Activated T-cell treated with anti-CD3 and anti-CD28 coated beads, Interleukin-2, amount 50 U/mL, for 48 hours (primary cell): ENCODE measurements around the gene CASP6.
"Not testable (repeated sequence)": the region's sequence is repeated elsewhere in the genome, so short reads cannot be mapped to it uniquely, and the experiment has no call there.

Experiments
- DNase-seq, 2 experiments: peaks; one replicate each; pipeline ENCODE4 v3.0.0-alpha.2; 2020

CASP6 gene

DNA sequence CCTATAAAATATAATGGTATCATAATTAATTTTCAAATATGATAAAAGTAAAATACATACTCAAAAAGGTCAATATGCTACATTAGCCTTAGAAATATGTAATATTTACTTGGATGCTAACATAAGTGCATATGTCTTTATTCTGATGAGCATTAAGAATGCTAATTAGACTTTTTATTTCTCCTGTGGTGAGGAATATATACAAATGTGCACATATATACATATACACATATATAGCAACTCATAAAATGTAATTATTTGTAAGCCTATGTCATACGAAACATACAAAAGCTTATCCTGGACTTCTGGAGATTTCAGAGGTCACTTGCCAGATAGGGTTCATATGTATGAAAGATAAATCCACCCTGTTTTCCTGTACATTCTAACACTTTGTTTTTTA, 15.5 kb upstream of the CASP6 start:
- DNase-seq, result no peak

DNA sequence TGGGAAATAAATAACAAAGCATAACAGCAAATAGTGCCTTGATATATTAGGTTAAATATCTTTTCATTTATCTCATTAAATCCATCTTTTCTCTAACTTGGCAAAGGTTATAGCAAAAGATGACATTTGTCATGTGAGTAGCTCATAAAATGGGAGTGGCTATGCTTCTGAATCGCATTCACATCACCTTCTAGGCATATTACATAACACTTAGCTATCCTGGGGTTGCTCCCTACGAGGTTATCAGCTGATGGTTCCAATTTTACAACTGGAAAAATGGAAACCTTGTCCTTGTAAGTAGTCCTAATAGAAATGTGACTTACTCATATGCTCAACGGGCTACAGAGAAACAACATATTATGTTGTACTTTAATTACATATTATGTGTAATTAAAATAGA, 10.3 kb upstream of the CASP6 start:
- DNase-seq, result no peak

DNA sequence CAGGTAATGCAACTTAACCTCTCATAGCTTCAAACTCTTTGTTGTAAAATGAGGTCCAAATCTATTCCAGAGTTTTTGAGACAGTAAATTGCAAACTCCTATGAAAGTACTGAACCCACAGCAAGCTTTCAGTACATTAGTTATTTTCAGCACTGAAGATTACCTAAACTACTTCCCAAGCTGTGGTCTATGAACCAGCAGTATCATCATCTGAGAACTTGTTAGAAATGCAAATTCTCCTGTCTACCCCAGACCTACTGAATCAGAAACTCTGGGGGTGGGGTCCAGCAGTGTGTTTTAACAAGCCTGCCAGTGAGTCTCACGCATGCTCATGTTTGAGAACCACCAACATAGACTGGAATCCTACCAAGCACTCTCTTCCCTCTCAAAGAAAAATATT, 5.7 kb upstream of the CASP6 start:
- no peak for DNase-seq

DNA sequence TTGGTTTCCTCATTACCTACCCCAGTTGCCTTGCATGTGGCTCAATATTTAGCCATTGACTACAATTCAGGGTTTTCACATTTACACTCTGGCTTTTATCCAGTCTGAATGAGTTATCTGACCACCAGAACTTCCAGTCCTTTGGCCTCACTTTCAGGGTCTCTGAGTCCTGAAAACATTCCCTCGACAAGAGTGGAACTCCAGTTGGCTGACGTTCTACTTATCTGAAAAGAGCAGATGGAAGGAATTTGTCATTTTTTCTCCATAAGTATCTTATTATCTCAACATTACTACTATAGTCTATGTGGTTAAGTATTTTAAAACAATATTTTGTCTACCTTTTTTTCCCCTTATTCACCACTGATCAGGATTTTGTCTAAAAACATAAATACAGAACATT, 5.2 kb upstream of the CASP6 start:
- no peak for DNase-seq

DNA sequence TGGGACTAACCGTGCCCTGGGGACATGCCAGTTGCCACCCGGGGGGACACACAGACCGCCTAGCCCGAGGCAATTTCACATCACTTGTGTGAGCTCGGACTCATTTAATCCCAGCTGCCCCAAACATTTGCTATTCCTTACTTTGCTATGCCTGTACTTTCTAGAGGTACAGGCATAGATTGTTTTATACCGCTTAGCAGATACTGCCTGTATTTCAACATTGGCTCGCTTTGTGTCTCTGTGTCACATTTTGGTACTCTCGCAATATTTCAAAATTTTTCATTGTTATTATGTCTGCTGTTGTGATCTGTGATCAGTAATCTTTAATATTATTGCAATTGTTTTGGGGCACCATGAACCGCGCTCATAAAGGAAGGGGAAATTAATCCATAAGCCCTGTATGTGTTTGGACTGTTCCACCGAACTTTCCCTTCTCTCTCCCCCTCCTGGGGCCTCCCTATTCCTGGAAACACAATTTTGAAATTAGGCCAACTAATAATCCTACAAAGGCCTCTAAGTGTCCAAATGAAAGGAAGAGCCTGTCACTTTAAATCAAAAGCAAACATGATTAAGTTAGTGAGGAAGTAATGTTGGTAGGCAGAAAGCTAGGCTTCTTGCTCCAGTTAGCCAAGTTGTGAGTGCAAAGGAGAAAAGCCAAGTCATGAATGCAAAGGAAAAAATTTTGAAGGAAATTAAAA, 568 bp upstream of the CASP6 start:
- DNase-seq, result no peak

DNA sequence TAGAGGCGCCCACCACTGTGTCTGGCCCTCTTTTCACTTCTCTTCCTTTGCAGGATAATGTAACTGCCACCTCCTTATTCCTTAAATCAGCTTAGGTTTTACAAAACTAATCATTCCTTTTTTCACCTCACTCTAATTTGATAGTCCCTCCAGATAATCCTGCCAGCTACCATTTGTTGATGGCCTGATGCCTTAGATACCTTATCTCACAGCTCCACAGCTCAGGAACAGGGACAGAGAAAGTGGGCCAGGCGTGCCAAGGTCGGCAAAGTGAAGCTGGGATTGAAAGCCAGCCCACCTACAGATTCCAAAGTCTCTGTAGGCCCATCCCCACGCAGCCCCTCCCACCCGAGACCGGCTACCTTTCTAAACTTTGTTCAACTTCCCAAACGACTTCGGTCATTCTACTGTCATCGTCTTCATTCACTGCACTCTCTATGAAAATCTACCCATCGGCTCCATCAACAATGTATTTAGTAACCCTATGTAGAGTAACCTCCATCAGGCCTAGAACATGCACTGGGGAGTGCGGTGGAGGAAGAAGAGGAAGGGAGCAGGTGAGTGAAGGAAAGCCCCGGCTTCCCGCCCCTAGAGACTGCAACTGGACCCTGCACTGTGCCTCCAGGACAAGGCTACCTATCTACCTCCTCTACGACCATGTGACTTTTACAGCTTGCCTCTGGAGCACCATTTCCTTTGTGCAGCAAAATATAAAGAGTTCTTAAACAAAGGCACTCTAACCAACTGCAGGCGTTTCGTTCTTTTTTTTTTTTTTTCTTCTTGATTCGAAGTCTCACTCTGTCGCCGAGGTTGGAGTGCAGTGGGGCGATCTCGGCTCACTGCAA, 1.5 kb downstream of the CASP6 start:
- DNase-seq, result peak in 1 of 2 experiments; percentile 28

DNA sequence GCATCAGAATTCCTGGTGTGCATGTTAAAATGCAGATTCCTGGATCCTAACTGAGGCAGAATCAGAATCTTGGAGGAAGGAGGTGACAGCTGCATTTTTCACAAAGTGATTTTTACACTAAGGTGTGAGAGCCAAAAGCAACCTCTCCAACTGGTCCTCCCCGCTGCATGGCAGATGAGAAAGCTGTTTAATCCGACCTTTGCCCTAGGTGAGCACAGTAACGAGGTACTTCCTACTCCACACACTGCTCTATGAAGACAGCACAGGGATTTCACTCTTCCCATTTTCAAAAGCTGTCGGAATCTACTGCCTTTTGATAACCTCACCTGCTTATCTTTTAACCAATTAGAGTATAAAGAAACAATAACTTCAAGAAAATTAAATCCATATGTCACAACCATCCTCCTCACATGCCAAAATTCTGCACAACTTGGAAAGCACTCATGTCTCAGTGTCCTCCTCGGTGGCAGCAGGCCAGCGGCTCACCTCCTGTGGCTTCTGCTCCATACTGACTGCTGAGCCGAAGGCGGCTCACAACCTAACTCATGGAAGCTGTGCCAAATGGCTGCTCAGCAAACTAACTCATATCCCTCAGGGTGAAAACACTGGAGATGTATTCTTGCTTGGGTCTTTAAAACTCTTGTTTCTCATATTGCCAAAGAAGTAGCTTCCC, 3.6 kb downstream of the CASP6 start:
- no peak for DNase-seq

DNA sequence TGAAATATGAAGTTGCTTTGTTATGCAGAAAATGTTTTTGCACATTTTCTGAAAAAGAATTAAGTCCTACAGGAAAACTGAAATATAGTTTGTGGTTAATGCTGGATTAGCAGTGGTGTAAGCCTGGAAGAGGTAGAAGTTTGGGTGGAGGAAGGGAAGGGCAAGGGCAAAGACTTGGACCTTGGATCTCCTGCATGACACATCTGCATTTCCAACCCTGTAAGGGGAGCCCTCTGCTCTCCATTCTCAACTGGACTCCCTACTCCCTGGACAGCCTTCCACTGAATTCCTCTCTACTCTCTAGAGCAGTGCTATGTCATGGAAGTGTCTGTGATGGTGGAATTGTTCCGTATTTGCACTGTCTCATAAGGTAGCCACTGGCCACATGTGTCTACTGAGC, 4.6 kb downstream of the CASP6 start:
- DNase-seq, result no peak

DNA sequence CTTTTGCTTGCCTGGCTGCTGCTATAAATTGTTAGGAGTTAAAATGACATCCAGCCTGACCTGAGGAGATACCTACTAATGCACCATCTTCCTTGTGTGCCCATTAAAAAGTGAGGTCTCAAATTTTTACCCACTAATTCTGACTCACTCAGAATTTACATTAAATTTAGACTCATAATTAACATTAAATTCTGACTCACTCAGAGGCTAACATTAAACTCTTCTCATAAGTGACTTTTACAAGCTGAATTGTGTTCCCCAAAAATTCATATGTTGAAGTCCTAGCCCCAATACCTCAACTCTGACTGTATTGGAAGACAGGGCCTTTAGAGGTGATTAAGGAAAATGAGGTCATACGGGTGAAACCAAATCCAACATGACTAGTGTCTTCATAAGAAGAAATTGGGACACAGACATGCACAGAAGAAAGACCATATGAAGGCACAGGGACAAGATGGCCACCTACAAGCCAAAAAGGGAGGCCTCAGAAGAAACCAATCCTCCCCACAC, 11.8 kb downstream of the CASP6 start:
- no peak for DNase-seq

DNA sequence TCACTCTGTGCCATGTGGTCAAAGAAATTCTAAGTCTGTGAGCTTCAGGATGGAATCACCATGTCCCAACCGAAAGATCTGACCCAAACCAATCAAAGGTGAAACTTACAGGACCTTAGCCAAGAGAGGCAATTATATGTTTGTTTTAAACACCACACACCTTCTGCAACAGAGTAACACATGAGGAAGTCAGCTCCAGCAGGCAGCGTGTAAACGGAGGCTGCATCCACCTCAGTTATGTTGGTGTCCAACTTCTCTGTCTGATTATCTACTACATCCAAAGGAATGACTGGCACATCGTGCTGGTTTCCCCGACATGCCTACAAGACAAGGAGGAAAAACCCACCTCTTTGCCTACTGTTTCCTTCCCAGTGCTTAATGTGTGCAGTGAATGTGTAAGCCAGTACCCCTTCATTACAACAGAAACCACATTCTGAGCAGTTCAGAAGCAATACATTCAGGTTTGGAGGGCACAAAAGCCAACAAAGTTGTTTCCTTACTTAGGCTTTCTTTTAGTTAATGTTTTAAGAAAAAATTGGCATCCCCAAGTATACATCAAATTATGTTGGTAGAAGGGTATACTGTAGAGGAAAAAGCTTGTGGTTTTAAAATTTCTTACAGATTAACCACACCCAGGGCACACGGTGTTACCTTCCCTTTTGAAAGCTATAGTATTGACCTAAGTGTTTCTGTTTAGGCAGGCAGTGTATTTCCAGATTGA, 12.4 kb downstream of the CASP6 start:
- no peak for DNase-seq

DNA sequence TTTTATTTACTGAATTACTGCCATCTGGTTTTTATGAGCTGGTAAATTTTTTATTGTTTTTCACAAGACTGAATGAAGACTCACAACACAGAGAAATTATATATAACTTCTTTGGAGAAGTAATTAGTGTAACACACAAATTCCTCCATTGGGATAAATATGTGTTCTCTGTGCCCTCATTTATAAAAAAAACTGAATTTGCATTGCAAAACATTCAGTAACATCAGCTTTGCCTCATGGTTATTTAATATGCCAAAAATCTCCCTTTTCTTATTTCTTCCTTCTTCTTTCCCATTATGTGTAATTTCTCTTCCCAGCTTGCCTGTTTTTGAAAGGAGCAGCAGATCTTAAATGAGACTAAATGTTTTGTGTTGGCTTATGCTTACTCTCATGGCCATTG, 18.5 kb downstream of the CASP6 start:
- DNase-seq, result no peak

DNA sequence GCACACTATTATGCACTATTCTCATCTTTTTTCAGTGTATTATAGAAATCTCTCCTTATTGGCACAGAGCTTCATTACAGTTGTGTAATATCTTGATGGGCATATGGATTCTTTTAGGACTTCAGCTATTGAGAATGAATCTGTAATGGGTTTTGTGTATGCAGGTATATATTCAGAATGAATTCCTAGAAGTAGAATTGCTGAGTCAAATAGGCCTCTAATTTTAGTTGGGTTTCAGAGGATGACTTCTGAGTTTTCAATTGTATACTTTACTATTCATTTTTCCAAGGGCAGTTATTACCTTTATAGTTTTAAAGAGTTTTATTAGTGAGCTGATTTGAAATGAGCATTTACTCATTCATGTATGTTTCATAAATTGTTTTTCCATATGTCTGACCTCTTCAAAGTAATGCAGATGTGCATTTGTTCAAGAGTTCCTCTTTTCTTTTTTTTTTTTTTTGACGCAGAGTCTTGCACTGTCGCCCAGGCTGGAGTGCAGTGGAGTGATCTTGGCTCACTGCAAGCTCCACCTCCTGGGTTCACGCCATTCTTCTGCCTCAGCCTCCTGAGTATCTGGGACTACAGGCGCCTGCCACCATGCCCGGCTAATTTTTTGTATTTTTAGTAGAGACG, 19.5 kb downstream of the CASP6 start:
- no peak for DNase-seq

DNA sequence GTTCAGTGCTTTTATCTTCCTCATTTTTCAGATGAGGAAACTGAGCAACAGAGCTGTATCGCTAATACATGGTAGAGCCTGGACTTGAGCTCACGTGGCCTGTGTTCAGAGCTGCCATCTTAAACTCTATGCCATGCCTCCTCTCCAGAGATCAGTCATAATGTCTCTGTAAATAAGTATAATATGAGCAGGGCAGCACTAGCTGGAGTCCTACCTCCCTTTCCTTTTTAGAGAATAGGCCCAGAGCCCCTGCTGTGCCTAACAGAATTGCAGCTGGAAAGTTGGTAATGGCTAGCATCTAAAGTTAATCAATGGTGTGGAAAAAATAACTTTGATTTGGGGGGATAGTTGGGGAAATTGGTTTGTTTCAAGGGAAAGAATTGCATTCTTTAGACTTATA, 20.4 kb downstream of the CASP6 start:
- no peak for DNase-seq

DNA sequence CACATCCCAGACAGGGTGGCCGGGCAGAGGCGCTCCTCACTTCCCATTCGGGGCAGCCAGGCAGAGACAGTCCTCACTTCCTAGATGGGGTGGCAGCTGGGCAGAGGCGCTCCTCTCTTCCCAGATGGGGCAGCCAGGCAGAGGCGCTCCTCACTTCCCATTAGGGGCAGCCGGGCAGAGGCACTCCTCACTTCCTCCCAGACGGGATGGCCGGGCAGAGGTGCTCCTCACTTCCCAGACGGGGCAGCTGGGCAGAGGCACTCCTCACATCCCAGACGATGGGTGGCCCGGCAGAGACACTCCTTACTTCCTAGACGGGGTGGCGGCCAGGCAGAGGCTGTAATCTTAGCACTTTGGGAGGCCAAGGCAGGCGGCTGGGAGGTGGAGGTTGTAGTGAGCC, 24.3 kb downstream of the CASP6 start:
- DNase-seq, result not testable (repeated sequence)

DNA sequence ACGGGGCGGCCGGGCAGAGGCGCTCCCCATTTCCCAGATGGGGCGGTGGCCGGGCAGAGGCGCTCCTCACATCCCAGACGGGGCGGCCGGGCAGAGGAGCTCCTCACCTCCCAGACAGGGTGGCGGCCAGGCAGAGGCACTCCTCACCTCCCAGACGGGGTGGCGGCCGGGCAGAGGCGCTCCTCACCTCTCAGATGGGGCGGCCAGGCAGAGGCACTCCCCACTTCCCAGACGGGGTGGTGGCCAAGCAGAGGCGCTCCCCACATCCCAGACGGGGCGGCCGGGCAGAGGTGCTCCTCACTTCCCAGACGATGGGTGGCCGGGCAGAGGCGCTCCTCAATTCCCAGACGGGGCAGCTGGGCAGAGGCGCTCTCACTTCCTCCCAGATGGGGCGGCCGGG, 24.8 kb downstream of the CASP6 start:
- not testable (repeated sequence) for DNase-seq

DNA sequence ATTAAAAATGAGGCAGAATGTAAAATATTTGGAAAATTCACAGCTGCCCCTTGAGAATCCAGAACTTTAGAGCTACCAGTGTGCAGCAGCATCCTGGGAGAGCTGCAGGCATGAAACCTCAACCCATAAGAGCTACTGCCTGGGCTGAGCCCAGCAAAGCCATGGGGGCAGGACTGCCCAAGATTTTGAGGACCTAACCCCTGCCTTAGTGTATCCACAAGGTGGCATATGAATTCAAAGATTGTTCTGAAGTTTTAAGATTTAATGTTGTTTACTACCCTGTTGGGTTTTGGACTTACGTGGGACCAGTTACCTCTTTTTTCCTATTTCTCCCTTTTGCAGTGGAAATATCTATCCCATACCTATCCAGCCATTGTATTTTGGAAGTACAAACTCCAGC, 26.4 kb downstream of the CASP6 start:
- no peak for DNase-seq

DNA sequence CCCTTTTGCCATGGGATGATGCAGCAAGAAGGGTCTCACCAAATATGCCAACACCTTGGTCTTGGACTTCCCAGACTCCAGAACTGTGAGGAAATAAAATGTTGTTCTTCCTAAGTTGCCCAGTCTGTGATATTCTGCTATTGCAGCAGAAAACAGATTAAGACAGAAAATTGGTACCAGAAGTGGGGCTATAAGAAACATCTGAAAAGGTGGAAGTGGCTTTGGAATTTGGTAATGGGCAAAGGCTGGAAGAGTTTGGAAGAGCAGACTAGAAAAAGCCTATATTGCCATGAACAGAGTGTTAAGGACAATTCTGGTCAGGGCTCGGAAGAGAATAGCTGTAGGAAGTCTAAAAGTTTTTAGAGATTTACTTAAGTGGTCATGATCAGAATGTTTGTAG, 27.4 kb downstream of the CASP6 start:
- DNase-seq, result no peak

DNA sequence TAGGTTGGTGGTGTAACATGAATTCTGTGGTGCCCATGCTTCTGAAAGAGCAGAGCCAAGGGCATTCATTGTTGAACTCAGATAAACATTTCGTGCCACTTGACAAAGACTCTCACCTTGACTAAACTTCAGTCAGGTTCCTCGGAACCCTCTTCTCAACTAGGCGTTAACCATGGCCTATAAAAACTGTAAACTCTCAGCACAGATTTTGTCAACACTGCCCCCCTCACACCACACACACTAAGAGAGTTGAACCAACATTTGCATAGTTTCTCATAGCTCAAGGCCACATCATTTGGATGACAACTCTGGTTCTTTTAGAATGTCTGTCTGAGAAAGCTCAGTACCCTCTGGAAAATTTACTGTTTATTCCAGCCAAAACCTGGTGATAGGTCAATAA, 28.1 kb downstream of the CASP6 start:
- no peak for DNase-seq

DNA sequence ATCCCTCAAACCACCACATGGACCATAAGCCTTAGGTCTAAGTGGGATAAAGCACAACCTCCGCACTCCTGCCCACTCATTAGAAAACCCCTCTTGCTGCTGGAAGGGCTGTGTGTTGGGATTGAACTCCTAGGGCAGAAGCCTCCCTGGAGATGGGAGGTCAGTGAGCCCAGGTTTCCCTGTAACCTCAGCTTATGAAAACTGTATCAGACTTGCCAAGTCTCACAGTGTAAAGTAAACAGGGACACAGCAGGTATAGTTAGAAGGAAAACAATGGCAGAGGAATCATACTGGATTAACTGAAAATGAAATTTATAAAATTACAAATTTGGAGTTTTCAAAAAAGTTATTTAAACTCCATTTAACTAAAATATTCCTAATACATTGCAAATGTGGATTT, 29.9 kb downstream of the CASP6 start:
- no peak for DNase-seq

DNA sequence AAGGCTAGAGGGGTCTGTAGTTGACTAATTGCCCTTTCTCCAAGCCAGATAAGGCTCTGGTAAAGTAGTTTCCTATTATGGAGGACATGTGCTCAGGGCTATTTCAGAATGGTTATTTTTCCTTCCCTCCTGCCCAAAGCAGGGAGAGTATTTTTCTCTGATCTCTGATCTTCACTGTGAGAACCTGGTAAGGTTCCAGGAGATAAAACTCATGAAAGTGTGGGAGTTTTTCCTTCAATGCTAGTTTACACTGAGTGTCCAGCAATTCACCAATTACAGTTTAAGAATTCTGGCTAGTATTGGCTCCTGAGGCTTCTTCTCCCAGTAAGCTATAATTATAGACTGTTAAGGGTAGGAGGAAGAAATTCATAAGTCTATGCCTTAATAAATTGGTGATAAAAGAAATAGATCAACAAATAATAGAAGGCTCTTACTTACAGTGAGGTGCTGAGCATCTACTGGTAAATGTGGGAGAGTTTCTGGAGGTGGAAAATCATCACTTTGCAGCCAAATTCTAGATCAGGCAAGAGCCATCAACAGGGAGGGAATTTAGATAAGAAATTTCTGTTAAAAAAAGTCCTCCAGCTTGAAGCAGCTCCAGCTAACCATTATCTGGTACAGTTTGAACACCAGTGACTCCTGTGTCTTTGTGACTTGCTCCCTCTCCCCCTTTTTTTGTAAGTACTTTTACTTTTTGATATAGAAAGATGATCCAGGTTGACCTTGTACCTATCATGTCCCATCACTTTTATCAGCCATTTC, 30.9 kb downstream of the CASP6 start:
- DNase-seq, result no peak

DNA sequence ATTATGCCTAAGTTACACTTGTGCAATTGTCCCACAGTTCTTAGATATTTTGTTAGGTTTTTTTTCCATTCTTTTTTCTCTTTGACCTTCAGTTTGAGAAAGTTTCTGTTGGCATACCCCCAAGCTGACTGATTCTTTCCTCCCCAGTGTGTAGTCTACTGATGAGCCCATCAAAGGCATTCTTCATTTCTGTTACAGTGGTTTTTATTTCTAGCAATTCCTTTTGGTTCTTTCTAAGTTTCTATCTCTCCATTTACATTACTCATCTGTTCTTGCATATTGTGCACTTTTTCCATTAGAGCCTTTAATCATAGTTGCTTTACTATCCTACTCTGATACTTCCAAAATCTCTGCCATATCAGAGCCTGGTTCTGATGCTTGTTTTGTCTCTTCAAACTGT, 31.9 kb downstream of the CASP6 start:
- DNase-seq, result no peak
